Endometrium (tissue), 2 donors: ENCODE data around the gene XKR7.

ENCODE experiments used
- FAIRE-seq: peaks from 2 replicates; lab custom pipeline; 2012; peaks lifted over from hg19 to GRCh38; lab: Jason Lieb, UNC
- donor health status: control.
- donor health status: control.

The XKR7 gene

GRCh38 chr20:31945319-31945718 lies 22.6 kb upstream of the XKR7 start:
- FAIRE-seq: no peak

GRCh38 chr20:31945785-31946184 lies 22.2 kb upstream of the XKR7 start:
- FAIRE-seq: no peak

- FAIRE-seq: no peak
Measured at GRCh38 chr20:31948008-31948407, 19.9 kb upstream of the XKR7 start.

- no peak for FAIRE-seq
Measured at GRCh38 chr20:31949877-31950646, 17.9 kb upstream of the XKR7 start.

- no peak for FAIRE-seq
Measured at GRCh38 chr20:31951203-31951529, 16.8 kb upstream of the XKR7 start.

- no peak for FAIRE-seq
Measured at GRCh38 chr20:31951530-31952453, 16.2 kb upstream of the XKR7 start, which contains the start of gene PDRG1. TSS of gene PDRG1 (minus strand) at chr20:31952046. CDS start at chr20:31951961, 85 bp downstream.

- no peak for FAIRE-seq
Measured at GRCh38 chr20:31953556-31954148, 14.3 kb upstream of the XKR7 start.

- no peak for FAIRE-seq
Measured at GRCh38 chr20:31954500-31954899, 13.5 kb upstream of the XKR7 start.

- FAIRE-seq: no peak
Measured at GRCh38 chr20:31956556-31957526, 11.1 kb upstream of the XKR7 start.

GRCh38 chr20:31962761-31963160 lies 5.2 kb upstream of the XKR7 start:
- no peak for FAIRE-seq

GRCh38 chr20:31963889-31964288 lies 4.1 kb upstream of the XKR7 start:
- no peak for FAIRE-seq

GRCh38 chr20:31966991-31967655 lies 828 bp upstream of the XKR7 start:
- no peak for FAIRE-seq

- FAIRE-seq: no peak
Measured at GRCh38 chr20:31968291-31969126, 558 bp downstream of the XKR7 start.

- FAIRE-seq: no peak
Measured at GRCh38 chr20:31969991-31970390, 2.0 kb downstream of the XKR7 start.

GRCh38 chr20:31972471-31973021 lies 4.6 kb downstream of the XKR7 start:
- no peak for FAIRE-seq

GRCh38 chr20:31974296-31974695 lies 6.3 kb downstream of the XKR7 start:
- no peak for FAIRE-seq

- no peak for FAIRE-seq
Measured at GRCh38 chr20:31974951-31975487, 7.1 kb downstream of the XKR7 start.

- no peak for FAIRE-seq
Measured at GRCh38 chr20:31975874-31976273, 7.9 kb downstream of the XKR7 start.

- no peak for FAIRE-seq
Measured at GRCh38 chr20:31977080-31977479, 9.1 kb downstream of the XKR7 start.
